ENCODE measurements around the gene PRPS1. TPM values are rescaled to one million over a fixed set of nuclear protein-coding genes. Genes with fewer than 3 reads are reported as not detected.

PRPS1 gene
- total and polyA plus RNA-seq, 9 of the 15 experiments (the other 6 are each of a cell fraction or from before 2014, with no cell fraction given): 47.8 to 175 (median 79.6) TPM

GRCh38 chrX:107626916-107627315 is 1.4 kb upstream of the PRPS1 start (continued):
- TF ChIP-seq MTA1 (IDR thresholded peaks at IDR 0.05; ENCODE audit: borderline replicate concordance): no peak
- TF ChIP-seq CTCF (IDR thresholded peaks at IDR 0.05 in 2 of 3, conservative IDR thresholded peaks at IDR 0.05 in 1 of 3; ENCODE audit: insufficient read depth in 2 of 3, low read depth in 1 of 3, low read length in 3 of 3): no peak
- no peak for TF ChIP-seq EP300 (IDR thresholded peaks at IDR 0.05; ENCODE audit: low read length)
- no peak for TF ChIP-seq KLF13 (tag; IDR thresholded peaks at IDR 0.05; ENCODE audit: borderline replicate concordance, low read depth)
- no peak for TF ChIP-seq NR2F6 (CRISPR knock-in tag; IDR thresholded peaks at IDR 0.05)
- TF ChIP-seq HDAC2 (IDR thresholded peaks at IDR 0.05): no peak
- TF ChIP-seq ZNF584 (CRISPR knock-in tag; IDR thresholded peaks at IDR 0.05; ENCODE audit: low read depth): no peak
- no peak for TF ChIP-seq ID3 (CRISPR knock-in tag; IDR thresholded peaks at IDR 0.05)
- TF ChIP-seq ID3 (tag; IDR thresholded peaks at IDR 0.05): no peak
- TF ChIP-seq SIN3B (IDR thresholded peaks at IDR 0.05; ENCODE audit: low read depth): no peak
- no peak for TF ChIP-seq CREM (IDR thresholded peaks at IDR 0.05; ENCODE audit: low read depth)
- no peak for TF ChIP-seq RERE (CRISPR knock-in tag; IDR thresholded peaks at IDR 0.05; ENCODE audit: borderline replicate concordance)
- TF ChIP-seq FOXA1 (IDR thresholded peaks at IDR 0.05; ENCODE audit: borderline replicate concordance): no peak
- no peak for TF ChIP-seq FOXO4 (CRISPR knock-in tag; IDR thresholded peaks at IDR 0.05)
- no peak for TF ChIP-seq FOS (IDR thresholded peaks at IDR 0.05; ENCODE audit: extremely low read depth, insufficient read length)
